GM23338 (cell line): ENCODE data around the gene MICAL3.
A peak's percentile ranks its signal among the peaks of the same experiment; 100 is the strongest.

Experiments used
- CREB1 ChIP-seq: fragments of 250-450 bp; sonication (Bioruptor Pico); IDR thresholded peaks from 2 replicates; pipeline ENCODE4 v1.5.0; 2020; ENCODE audit warnings: low read depth, mild to moderate bottlenecking, moderate library complexity
- EZH2 ChIP-seq: fragments of 200-600 bp; sonication (generic); IDR thresholded peaks from one replicate; pipeline ENCODE4 v1.8.0; 2017; ENCODE audit warnings: antibody characterized with exemption, mild to moderate bottlenecking, low read depth; ENCODE audit not compliant: unreplicated experiment
- EZH2phosphoT487 ChIP-seq: fragments of 200-600 bp; sonication (generic); IDR thresholded peaks from one replicate; pipeline ENCODE4 v1.8.1; 2018; ENCODE audit warnings: antibody characterized with exemption; ENCODE audit not compliant: unreplicated experiment
- JUNB ChIP-seq: IDR thresholded peaks from one replicate; pipeline ENCODE4 v1.6.1; 2016; ENCODE audit warnings: antibody characterized with exemption; ENCODE audit not compliant: unreplicated experiment
- POLR2AphosphoS5 ChIP-seq: IDR thresholded peaks from 2 replicates; pipeline ENCODE4 v1.6.1; 2016; ENCODE audit warnings: antibody characterized with exemption, low read depth
- ZNF114 ChIP-seq: fragments of 250-450 bp; sonication (Bioruptor Pico); IDR thresholded peaks from 2 replicates; pipeline ENCODE4 v1.5.0; 2020; ENCODE audit warnings: mild to moderate bottlenecking, moderate library complexity
- ZNF331 ChIP-seq: fragments of 250-450 bp; sonication (Bioruptor Pico); IDR thresholded peaks from 2 replicates; pipeline ENCODE4 v1.5.0; 2020; ENCODE audit warnings: low read depth, mild to moderate bottlenecking, moderate library complexity
- TF ChIP-seq, protein P1 (sequence below), 2 experiments: fragments of 200-600 bp in 1 of 2; sonication (generic) in 1 of 2; conservative IDR thresholded peaks; 2 replicates each; pipeline versions ENCODE4 v1.5.1 to v1.6.1; 2016 to 2017; ENCODE audit warnings: antibody characterized with exemption in 2 of 2, low read depth in 2 of 2, mild to moderate bottlenecking in 2 of 2, moderate library complexity in 1 of 2
- TF ChIP-seq, protein P2 (sequence below): IDR thresholded peaks from one replicate; pipeline ENCODE4 v1.6.1; 2018; ENCODE audit warnings: antibody characterized with exemption; ENCODE audit not compliant: unreplicated experiment
- TF ChIP-seq, protein P3 (sequence below): IDR thresholded peaks from 2 replicates; pipeline ENCODE4 v1.6.1; 2016; ENCODE audit warnings: antibody characterized with exemption

DNA sequence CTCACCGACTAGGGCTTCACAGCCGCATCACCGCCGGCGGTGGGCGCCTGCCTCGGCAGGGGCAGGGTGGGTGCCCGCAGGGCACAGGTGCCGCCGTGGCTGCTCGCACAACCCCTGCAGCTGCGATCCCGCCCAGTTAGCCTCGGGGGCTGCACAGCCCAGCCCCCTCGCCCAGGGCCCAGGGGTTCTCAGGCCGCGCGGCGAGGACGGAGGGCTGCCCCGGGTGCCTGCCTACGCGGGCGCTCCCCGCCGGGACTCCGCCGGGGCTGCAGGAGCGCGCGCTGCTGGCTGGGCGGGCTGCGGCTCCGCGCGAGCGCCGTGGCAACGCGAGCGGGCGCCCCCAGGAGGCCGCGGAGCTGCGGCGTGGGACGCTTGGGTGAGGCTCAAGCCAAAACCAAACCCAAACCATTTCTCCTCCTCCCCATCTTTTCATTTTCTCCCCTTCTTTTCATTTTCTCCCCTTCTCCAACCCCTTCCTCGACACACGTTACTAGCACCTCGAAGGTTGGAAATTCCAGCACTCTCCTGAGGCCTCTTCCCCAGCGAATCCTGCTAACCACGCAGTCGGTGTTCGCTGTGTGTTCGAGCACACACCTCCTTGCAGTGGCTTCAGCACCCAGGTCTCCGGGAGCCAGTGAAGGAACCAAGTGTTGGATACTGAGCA lies at the start of gene MICAL3:
- TF ChIP-seq, protein P1, sequence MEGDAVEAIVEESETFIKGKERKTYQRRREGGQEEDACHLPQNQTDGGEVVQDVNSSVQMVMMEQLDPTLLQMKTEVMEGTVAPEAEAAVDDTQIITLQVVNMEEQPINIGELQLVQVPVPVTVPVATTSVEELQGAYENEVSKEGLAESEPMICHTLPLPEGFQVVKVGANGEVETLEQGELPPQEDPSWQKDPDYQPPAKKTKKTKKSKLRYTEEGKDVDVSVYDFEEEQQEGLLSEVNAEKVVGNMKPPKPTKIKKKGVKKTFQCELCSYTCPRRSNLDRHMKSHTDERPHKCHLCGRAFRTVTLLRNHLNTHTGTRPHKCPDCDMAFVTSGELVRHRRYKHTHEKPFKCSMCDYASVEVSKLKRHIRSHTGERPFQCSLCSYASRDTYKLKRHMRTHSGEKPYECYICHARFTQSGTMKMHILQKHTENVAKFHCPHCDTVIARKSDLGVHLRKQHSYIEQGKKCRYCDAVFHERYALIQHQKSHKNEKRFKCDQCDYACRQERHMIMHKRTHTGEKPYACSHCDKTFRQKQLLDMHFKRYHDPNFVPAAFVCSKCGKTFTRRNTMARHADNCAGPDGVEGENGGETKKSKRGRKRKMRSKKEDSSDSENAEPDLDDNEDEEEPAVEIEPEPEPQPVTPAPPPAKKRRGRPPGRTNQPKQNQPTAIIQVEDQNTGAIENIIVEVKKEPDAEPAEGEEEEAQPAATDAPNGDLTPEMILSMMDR (conservative IDR thresholded peaks at IDR 0.05; ENCODE audit: low read depth in 2 of 2): peak; percentile 25 to 47; a peak in 3 of 4 replicates
- TF ChIP-seq EZH2: no peak
- TF ChIP-seq, protein P2, sequence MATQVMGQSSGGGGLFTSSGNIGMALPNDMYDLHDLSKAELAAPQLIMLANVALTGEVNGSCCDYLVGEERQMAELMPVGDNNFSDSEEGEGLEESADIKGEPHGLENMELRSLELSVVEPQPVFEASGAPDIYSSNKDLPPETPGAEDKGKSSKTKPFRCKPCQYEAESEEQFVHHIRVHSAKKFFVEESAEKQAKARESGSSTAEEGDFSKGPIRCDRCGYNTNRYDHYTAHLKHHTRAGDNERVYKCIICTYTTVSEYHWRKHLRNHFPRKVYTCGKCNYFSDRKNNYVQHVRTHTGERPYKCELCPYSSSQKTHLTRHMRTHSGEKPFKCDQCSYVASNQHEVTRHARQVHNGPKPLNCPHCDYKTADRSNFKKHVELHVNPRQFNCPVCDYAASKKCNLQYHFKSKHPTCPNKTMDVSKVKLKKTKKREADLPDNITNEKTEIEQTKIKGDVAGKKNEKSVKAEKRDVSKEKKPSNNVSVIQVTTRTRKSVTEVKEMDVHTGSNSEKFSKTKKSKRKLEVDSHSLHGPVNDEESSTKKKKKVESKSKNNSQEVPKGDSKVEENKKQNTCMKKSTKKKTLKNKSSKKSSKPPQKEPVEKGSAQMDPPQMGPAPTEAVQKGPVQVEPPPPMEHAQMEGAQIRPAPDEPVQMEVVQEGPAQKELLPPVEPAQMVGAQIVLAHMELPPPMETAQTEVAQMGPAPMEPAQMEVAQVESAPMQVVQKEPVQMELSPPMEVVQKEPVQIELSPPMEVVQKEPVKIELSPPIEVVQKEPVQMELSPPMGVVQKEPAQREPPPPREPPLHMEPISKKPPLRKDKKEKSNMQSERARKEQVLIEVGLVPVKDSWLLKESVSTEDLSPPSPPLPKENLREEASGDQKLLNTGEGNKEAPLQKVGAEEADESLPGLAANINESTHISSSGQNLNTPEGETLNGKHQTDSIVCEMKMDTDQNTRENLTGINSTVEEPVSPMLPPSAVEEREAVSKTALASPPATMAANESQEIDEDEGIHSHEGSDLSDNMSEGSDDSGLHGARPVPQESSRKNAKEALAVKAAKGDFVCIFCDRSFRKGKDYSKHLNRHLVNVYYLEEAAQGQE: no peak
- TF ChIP-seq POLR2AphosphoS5: no peak
- no peak for TF ChIP-seq EZH2phosphoT487
- TF ChIP-seq CREB1 (CRISPR knock-in tag): no peak
- TF ChIP-seq ZNF114: no peak
- TF ChIP-seq JUNB: no peak
- TF ChIP-seq ZNF331: no peak
- TF ChIP-seq, protein P3, sequence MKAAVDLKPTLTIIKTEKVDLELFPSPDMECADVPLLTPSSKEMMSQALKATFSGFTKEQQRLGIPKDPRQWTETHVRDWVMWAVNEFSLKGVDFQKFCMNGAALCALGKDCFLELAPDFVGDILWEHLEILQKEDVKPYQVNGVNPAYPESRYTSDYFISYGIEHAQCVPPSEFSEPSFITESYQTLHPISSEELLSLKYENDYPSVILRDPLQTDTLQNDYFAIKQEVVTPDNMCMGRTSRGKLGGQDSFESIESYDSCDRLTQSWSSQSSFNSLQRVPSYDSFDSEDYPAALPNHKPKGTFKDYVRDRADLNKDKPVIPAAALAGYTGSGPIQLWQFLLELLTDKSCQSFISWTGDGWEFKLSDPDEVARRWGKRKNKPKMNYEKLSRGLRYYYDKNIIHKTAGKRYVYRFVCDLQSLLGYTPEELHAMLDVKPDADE: no peak
